Anterior cingulate cortex (tissue), 58 donors: ENCODE results near the gene AKAP13.
A peak's percentile ranks its signal among the peaks of the same experiment; 100 is the strongest.

Experiments
- DNase-seq, 58 donors: peaks; one replicate each; lab custom pipeline; 2025; lab: John Stamatoyannopoulos, UW

The AKAP13 gene

GRCh38 chr15:85755471-85755870 lies 375.1 kb downstream of the AKAP13 start:
- DNase-seq = no peak

- no peak for DNase-seq
These were observed 375.5 kb downstream of the AKAP13 start for GRCh38 chr15:85755942-85756341.

GRCh38 chr15:85756411-85757072 lies 376.1 kb downstream of the AKAP13 start:
- no peak for DNase-seq

GRCh38 chr15:85757073-85757938 lies 376.9 kb downstream of the AKAP13 start:
- no peak for DNase-seq

- DNase-seq = no peak
These were observed 377.7 kb downstream of the AKAP13 start for GRCh38 chr15:85757939-85758654.

GRCh38 chr15:85758655-85758978 lies 378.2 kb downstream of the AKAP13 start:
- no peak for DNase-seq

GRCh38 chr15:85759376-85759775 lies 379.0 kb downstream of the AKAP13 start:
- DNase-seq = peak in 5 of 58 donors; percentile 16 to 37 (median 20)

- DNase-seq = no peak
These were observed 379.6 kb downstream of the AKAP13 start for GRCh38 chr15:85760049-85760448.

GRCh38 chr15:85760531-85761371 lies 380.3 kb downstream of the AKAP13 start:
- DNase-seq = no peak

- DNase-seq = peak in 3 of 58 donors; percentile 33 to 47 (median 45)
These were observed 381.2 kb downstream of the AKAP13 start for GRCh38 chr15:85761635-85762034.

GRCh38 chr15:85762039-85762755 lies 381.8 kb downstream of the AKAP13 start:
- DNase-seq = no peak

- peak in 34 of 58 donors; percentile 26 to 85 (median 64) for DNase-seq
These were observed 382.3 kb downstream of the AKAP13 start for GRCh38 chr15:85762756-85763127.

GRCh38 chr15:85763157-85763556 lies 382.8 kb downstream of the AKAP13 start:
- DNase-seq = peak in 41 of 58 donors; percentile 29 to 85 (median 63)

- DNase-seq = peak in 1 of 58 donors; percentile 39
These were observed 383.6 kb downstream of the AKAP13 start for GRCh38 chr15:85763673-85764633.

GRCh38 chr15:85764649-85765277 lies 384.4 kb downstream of the AKAP13 start:
- DNase-seq = no peak

GRCh38 chr15:85766001-85766831 lies 385.8 kb downstream of the AKAP13 start:
- DNase-seq = peak in 37 of 58 donors; percentile 21 to 88 (median 53)
